A673 (cell line): Measurements from ENCODE around the gene ZC3H12A.

Source experiments
- EZH2 ChIP-seq: fragments of 200-600 bp; sonication (generic); IDR thresholded peaks from 2 replicates; pipeline ENCODE4 v1.6.1; 2017; ENCODE audit warnings: borderline replicate concordance, low read depth, mild to moderate bottlenecking, mixed read lengths, antibody characterized with exemption, low read length; ENCODE audit not compliant: poor library complexity, severe bottlenecking
- TF ChIP-seq, protein P1 (sequence below): fragments of 300-800, 200-600 bp; sonication (generic); conservative IDR thresholded peaks from 2 replicates; pipeline ENCODE4 v1.5.1; 2017; ENCODE audit warnings: low read depth, mild to moderate bottlenecking, antibody characterized with exemption, low read length, moderate library complexity, mixed read lengths

DNA sequence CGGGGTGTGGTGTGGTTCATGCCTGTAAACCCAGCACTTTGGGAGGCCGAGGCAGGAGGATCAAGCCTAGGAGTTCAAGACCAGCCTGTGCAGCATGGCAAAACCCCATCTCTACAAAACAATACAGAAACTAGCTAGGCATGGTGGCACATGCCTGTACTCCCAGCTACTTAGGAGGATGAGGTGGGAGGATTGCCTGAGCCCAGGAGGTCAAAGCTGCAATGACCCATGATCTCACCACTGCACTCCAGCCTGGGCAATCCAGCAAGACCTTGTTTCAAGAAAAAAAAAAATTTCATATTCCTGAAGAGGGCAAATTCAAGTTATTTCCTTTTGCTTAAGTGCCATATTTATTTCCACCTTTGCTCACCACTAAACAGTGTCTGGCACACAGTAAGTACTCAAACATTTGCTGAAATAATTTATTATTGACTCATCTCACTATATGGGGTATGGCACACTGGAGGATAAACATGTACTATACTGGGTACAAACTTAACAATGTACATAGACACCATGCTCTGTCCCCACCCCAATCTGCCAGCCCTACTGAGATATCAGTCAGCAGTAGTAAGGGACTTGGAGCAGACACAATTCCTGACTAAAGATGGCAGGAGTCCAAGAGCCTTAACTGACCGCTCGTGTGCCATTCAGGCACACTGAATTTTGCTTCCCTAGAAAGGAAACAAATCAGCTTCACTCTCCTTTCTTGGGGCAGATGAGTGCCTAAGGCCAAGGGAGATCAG lies 24.7 kb downstream of the ZC3H12A start:
- TF ChIP-seq, protein P1, sequence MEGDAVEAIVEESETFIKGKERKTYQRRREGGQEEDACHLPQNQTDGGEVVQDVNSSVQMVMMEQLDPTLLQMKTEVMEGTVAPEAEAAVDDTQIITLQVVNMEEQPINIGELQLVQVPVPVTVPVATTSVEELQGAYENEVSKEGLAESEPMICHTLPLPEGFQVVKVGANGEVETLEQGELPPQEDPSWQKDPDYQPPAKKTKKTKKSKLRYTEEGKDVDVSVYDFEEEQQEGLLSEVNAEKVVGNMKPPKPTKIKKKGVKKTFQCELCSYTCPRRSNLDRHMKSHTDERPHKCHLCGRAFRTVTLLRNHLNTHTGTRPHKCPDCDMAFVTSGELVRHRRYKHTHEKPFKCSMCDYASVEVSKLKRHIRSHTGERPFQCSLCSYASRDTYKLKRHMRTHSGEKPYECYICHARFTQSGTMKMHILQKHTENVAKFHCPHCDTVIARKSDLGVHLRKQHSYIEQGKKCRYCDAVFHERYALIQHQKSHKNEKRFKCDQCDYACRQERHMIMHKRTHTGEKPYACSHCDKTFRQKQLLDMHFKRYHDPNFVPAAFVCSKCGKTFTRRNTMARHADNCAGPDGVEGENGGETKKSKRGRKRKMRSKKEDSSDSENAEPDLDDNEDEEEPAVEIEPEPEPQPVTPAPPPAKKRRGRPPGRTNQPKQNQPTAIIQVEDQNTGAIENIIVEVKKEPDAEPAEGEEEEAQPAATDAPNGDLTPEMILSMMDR: no peak
- TF ChIP-seq EZH2: no peak
